OCI-LY3 (cell line): ENCODE results near the gene DNAJB8.

ENCODE experiments used
- H2AFZ ChIP-seq: fragments of 200-600, 300-600 bp; shearing (Covaris generic); 2 replicates; pipeline ENCODE4 v1.6.0; 2014; ENCODE audit warnings: antibody characterized with exemption, low read depth, low read length
- H3K27ac ChIP-seq: fragments of 200-600, 300-600 bp; sonication (generic); 2 replicates; pipeline ENCODE4 v1.5.1; 2014; ENCODE audit warnings: mild to moderate bottlenecking, low read length, moderate library complexity, mixed read lengths
- H3K27me3 ChIP-seq: fragments of 200-600, 300-600 bp; sonication (generic); 2 replicates; pipeline ENCODE4 v1.6.1; 2014; ENCODE audit warnings: low read depth, low read length, mixed read lengths
- H3K36me3 ChIP-seq: fragments of 200-600, 300-600 bp; sonication (generic); replicated peaks from 2 replicates; pipeline ENCODE3; 2014; ENCODE audit warnings: low read depth, low read length, mixed read lengths
- H3K4me1 ChIP-seq: fragments of 300-600, 200-600 bp; sonication (generic); 2 replicates; pipeline ENCODE4 v1.6.1; 2014; ENCODE audit warnings: low read length, mixed read lengths
- H3K4me2 ChIP-seq: fragments of 200-600, 300-600 bp; sonication (generic); 2 replicates; pipeline ENCODE4 v1.6.1; 2014; ENCODE audit warnings: low read length, mixed read lengths
- H3K4me3 ChIP-seq: fragments of 300-600, 200-600 bp; sonication (generic); 2 replicates; pipeline ENCODE4 v1.5.1; 2014; ENCODE audit warnings: antibody characterized with exemption, mild to moderate bottlenecking, low read length, moderate library complexity
- H3K79me2 ChIP-seq: fragments of 300-600, 200-600 bp; shearing (Covaris generic); 2 replicates; pipeline ENCODE4 v1.6.1; 2014; ENCODE audit warnings: mild to moderate bottlenecking, low read length, mixed read lengths
- H3K9ac ChIP-seq: fragments of 300-600, 200-600 bp; shearing (Covaris generic); 2 replicates; pipeline ENCODE4 v1.6.0; 2014; ENCODE audit warnings: mild to moderate bottlenecking, low read length, moderate library complexity
- H3K9me3 ChIP-seq: fragments of 200-600, 300-600 bp; shearing (Covaris generic); 2 replicates; pipeline ENCODE4 v1.6.1; 2014; ENCODE audit warnings: low read length, mixed read lengths; ENCODE audit not compliant: insufficient read depth
- H4K20me1 ChIP-seq: fragments of 200-600, 300-600 bp; sonication (generic); 2 replicates; pipeline ENCODE4 v1.6.1; 2016; ENCODE audit warnings: low read length, mixed read lengths; ENCODE audit not compliant: insufficient read depth
- CTCF ChIP-seq: fragments of 200-600, 300-600 bp; sonication (generic); IDR thresholded peaks from 2 replicates; pipeline ENCODE4 v1.5.1; 2014; ENCODE audit warnings: antibody characterized with exemption, low read length, low read depth
- EZH2phosphoT487 ChIP-seq: fragments of 200-600 bp; shearing (Covaris generic); IDR thresholded peaks from 2 replicates; pipeline ENCODE4 v1.6.1; 2018; ENCODE audit warnings: antibody characterized with exemption, mixed run types, low read depth

DNAJB8 gene

GRCh38 chr3:128455786-128456748 is 10.6 kb downstream of the DNAJB8 start:
- no peak overlapping the region for H2AFZ ChIP-seq
- H3K4me2 ChIP-seq: no peak overlapping the region
- H3K9me3 ChIP-seq: no peaks in the 10 kb centered on the region
- TF ChIP-seq CTCF (no peak), EZH2phosphoT487 (no peak)
- H3K4me3 ChIP-seq: no peak overlapping the region
- no peaks in the 10 kb centered on the region for H4K20me1 ChIP-seq
- no peaks in the 10 kb centered on the region for H3K4me1 ChIP-seq
- no peak overlapping the region for H3K27ac ChIP-seq
- H3K27me3 ChIP-seq: peaks cover 22% of the 10 kb centered on the region
- no peak overlapping the region for H3K9ac ChIP-seq
- no peaks in the 10 kb centered on the region for H3K36me3 ChIP-seq
- H3K79me2 ChIP-seq: no peaks in the 10 kb centered on the region

GRCh38 chr3:128455116-128455515 is 11.6 kb downstream of the DNAJB8 start:
- Histone ChIP-seq H4K20me1 (no peaks in the 10 kb centered on the region), H2AFZ (no peak overlapping the region), H3K27ac (no peak overlapping the region), H3K4me2 (no peak overlapping the region), H3K4me1 (0 out of 2 replicates have a peak, but pooled peaks cover 3% of the 10 kb centered on the region), H3K36me3 (no peaks in the 10 kb centered on the region), H3K79me2 (no peaks in the 10 kb centered on the region), H3K9ac (no peak overlapping the region), H3K4me3 (no peak overlapping the region), H3K9me3 (no peaks in the 10 kb centered on the region), H3K27me3 (peaks cover 22% of the 10 kb centered on the region)
- TF ChIP-seq EZH2phosphoT487 (no peak), CTCF (no peak)

GRCh38 chr3:128454310-128454618 is 12.4 kb downstream of the DNAJB8 start:
- H3K27me3 ChIP-seq: peaks cover 22% of the 10 kb centered on the region
- no peak overlapping the region for H2AFZ ChIP-seq
- H3K36me3 ChIP-seq: no peaks in the 10 kb centered on the region
- H3K4me3 ChIP-seq: no peak overlapping the region
- H3K79me2 ChIP-seq: no peaks in the 10 kb centered on the region
- H3K27ac ChIP-seq: no peak overlapping the region
- H3K4me2 ChIP-seq: no peak overlapping the region
- no peaks in the 10 kb centered on the region for H3K9me3 ChIP-seq
- 0 out of 2 replicates have a peak, but pooled peaks cover 3% of the 10 kb centered on the region for H3K4me1 ChIP-seq
- no peak overlapping the region for H3K9ac ChIP-seq
- TF ChIP-seq CTCF (no peak), EZH2phosphoT487 (no peak)
- H4K20me1 ChIP-seq: no peaks in the 10 kb centered on the region

GRCh38 chr3:128453501-128454309 is 13.0 kb downstream of the DNAJB8 start:
- no peak overlapping the region for H3K4me2 ChIP-seq
- no peaks in the 10 kb centered on the region for H3K9me3 ChIP-seq
- no peak overlapping the region for H3K27ac ChIP-seq
- no peak overlapping the region for H2AFZ ChIP-seq
- no peaks in the 10 kb centered on the region for H3K79me2 ChIP-seq
- TF ChIP-seq CTCF (no peak), EZH2phosphoT487 (no peak)
- no peak overlapping the region for H3K9ac ChIP-seq
- peaks cover 22% of the 10 kb centered on the region for H3K27me3 ChIP-seq
- no peaks in the 10 kb centered on the region for H4K20me1 ChIP-seq
- H3K4me1 ChIP-seq: 0 out of 2 replicates have a peak, but pooled peaks cover 3% of the 10 kb centered on the region
- no peaks in the 10 kb centered on the region for H3K36me3 ChIP-seq
- H3K4me3 ChIP-seq: no peak overlapping the region
